Skeletal muscle cell (primary cell): Measurements from ENCODE around the gene WDR35.

Experiments
- DNase-seq: peaks from one replicate; pipeline ENCODE4 v3.0.0-alpha.2; 2010; ENCODE audit warnings: low read depth
- H3K4me3 ChIP-seq: 2 replicates; pipeline ENCODE4 v1.5.1; 2011; ENCODE audit warnings: low read depth, mild to moderate bottlenecking, control low read depth, low read length, moderate library complexity

Gene WDR35

DNA sequence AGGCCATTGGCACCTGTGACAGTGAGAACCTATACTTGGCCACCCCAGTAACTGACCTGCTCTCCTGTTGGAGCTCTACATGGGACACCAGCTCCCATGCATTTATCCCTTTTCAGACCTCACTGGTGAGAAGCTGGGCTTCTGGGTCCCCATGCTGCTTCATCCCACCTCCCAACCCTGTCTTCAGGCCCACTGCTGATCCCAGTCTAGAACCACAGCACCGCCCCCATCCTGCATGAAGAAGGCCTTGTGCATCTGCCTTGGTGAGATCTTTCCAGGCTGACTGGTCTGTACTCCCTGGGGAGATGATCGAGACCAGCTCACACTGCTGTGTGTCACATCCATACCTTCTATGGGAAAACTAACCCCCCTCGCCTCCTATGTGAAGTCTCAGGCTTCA, 110.8 kb downstream of the WDR35 start:
- DNase-seq: no peak
- no peak overlapping the region for H3K4me3 ChIP-seq

DNA sequence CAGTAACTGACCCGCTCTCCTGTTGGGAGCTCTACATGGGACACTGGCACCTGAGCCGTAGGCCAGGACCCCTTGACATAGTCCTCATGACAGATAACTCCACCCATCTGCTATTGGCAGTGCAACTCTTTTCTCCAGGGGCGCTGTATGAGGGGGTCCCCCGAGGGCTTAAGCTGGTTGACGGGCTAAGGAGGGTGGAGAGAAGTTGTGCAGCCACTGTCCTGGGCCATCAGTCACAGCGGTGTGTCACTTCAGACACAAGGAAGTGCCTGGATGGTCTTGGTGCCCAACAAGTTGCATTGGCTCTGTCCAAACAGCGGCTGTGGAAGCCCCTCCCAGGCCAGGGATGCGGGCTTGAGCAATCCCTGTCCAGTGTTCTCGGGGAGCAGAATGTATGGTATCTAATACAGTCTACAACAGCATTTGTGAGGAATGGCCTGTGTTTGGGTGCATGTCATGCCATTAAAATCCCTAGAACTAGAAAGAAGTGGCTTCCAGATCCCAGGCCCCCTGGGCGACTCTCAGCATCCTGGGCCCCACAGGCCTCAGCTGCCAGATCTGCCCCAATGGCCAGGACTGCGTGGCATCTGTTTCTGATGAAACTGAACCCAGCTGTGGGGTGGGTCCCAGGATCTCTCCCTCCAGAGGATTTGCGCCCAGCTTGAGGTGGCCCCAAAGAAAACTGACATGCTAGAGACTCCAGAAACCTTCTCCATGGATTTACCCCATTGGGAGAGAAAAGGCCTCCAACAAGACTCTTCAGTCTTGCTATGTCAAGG, 111.4 kb downstream of the WDR35 start:
- no peak overlapping the region for H3K4me3 ChIP-seq
- no peak for DNase-seq

GRCh38 chr2:19876751-19877150, 113.2 kb downstream of the WDR35 start:
- H3K4me3 ChIP-seq: no peak overlapping the region
- DNase-seq: no peak

DNA sequence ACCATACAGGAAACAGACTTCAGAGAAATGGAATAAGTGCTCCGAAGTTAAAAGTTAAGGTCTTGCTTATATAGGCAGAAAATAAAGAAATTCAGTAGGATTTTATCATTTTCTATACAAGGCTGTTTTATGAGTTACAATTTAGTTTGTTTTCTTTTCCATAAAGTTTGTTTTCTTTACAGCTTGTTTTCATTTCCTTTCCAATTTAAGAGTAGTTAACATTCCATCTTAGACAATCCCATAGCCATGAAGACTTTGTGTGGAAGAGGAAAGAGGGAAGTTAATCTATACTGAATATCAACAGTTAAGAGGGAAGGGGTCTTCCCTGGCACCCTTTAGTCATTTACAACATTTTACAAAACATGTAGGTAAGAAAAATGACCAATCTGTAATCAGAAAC, 114.6 kb downstream of the WDR35 start:
- no peak overlapping the region for H3K4me3 ChIP-seq
- DNase-seq: no peak

GRCh38 chr2:19874726-19875125, 115.2 kb downstream of the WDR35 start:
- DNase-seq: no peak

DNA sequence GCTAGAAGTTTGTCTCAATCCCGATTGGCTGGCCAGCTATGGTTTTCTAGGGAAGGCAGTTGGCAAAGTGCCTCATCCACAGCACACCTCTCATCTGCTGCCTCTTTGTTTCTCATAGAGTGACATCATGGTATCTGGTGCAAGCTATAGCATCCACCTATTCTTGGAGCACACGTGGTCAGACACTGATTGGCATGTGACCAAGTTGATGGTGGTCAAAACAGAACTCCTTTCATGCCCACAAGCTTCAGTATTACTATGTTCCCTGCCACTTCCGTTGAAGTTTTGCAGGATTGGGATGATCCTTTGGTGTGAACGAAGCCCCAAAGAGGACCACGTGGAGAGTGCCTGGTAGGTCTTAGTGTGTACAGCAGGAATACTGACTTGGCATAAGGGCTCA, 116.9 kb downstream of the WDR35 start:
- H3K4me3 ChIP-seq: no peak overlapping the region
- no peak for DNase-seq

More at GRCh38 chr2:19874726-19875125, 115.2 kb downstream of the WDR35 start:
- H3K4me3 ChIP-seq: no peak overlapping the region

DNA sequence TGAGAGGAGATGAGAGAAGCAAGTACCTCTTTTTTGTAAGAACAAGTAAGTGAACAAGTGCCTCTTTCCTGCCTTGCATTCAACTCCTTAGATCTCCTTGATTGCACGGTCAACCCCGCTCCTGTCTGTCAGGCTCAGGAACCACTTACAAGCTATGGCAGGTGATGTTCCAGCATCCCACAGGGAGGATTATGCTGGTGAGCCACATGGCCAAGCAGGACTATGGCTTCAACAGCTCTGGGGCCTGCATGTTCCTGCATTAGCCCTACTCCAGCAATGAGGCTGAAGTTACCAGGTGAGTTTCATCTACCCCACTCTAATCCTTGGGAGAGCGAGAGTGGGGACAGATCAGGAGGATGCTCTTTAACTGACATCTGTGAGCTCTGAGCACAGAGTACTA, 117.6 kb downstream of the WDR35 start:
- H3K4me3 ChIP-seq: no peak overlapping the region
- no peak for DNase-seq

DNA sequence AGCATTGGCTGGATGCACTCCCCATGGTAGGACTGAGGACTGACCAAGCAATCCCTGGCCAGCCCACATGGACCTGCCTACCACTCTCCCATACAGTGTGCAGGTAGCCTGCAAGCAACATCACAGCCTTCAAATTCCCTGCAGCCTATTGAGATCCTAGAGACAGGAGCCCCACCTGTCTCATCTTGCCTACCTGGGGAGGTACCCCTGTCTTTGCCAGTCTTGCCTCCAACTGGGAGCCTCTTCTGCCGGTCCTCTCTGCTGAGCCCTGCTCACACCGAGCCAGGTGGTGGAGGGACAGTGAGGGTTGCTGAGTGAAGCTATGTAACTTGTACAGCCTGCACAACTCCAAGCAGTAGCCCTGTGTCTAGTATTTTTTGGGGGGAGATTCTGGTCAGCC, 118.1 kb downstream of the WDR35 start:
- no peak for DNase-seq
- H3K4me3 ChIP-seq: no peak overlapping the region

GRCh38 chr2:19870792-19871191, 119.1 kb downstream of the WDR35 start:
- no peak for DNase-seq
- no peak overlapping the region for H3K4me3 ChIP-seq

- DNase-seq: no peak
- H3K4me3 ChIP-seq: peak overlapping the region; percentile 51
These were observed 121.0 kb downstream of the WDR35 start for GRCh38 chr2:19868701-19869580.

DNA sequence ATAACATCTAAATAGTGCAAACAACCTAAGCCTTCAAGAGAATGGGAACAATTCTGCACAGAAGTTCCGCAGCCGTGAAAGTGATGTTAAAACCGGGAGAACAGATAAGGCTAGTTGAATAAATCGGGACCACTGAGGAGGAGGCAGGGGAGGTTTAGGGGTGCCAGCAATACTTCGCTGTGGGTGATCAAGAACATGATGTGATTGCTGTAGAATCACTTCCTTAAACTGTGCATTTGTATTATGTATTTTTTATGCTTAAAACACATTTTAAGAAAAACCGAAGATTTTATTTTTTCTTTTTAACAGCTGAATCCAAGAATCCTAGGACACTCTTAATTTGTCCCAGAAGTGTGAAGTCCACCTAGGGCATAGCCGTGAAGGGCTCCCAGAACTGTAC, 121.7 kb downstream of the WDR35 start:
- peak overlapping the region; percentile 51 for H3K4me3 ChIP-seq
- DNase-seq: no peak

DNA sequence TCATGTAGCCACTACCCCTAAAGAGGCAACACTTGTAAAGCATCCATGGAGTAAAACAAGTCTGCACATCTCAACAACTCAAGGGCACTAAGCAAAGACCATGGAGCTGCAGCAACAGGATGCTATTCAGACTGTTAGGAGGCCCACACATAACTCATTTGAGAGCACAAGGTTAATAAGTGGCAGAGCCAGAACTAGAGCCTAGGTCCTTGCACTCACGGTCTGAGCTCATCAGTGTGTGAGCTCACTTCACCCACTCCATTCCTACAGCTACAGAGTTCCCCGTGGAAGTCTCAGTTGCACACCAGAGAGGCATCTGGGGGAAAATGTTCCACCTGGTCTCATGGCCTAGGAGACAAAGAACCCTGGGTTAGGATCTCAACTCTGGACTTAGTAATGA, 123.1 kb downstream of the WDR35 start:
- no peak overlapping the region for H3K4me3 ChIP-seq
- no peak for DNase-seq

DNA sequence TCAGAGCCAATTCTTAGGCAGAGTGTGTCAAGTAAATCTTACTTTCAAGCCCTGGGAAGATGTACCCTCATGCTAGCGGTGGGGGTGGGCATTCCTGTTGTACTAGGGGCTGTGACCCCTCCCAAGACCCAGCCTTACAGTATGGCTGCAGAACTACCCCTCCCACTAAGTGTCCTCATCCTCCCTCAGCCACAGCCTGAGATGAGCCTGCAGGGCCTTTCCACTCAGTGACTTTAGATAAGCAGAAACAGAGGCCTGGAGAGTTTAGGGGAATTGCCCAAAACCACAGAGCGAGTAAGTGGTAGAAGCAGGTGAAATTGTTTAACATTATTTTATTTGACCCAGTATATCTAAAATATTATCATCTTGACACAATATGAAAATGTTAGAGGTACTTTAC, 124.8 kb downstream of the WDR35 start:
- no peak overlapping the region for H3K4me3 ChIP-seq
- no peak for DNase-seq

- no peak overlapping the region for H3K4me3 ChIP-seq
- DNase-seq: no peak
These were observed 125.5 kb downstream of the WDR35 start for GRCh38 chr2:19864381-19864780.

- DNase-seq: no peak
- H3K4me3 ChIP-seq: no peak overlapping the region
These were observed 126.4 kb downstream of the WDR35 start for GRCh38 chr2:19863303-19864041.

DNA sequence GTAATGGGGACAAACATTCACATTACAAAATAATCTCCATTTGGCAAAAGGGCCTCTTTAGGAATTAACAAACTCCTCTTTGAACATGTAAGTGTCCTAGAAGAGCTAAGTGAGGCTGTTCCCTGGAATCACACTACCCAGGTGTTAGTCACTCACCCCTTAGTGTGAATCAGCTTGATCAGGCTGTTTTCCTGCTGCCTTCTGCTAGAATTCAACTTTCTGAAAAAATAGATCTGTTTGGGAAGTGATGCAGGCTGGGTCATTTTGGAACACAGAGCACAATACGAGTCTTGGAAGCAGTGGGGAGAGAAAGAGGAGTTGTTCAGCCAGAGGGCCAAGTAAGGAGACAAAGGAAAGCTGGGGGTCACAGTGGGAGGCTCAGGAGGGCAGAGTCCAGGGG, 128.1 kb downstream of the WDR35 start:
- DNase-seq: no peak
- no peak overlapping the region for H3K4me3 ChIP-seq
